ENCODE results near the gene TSN.
"Not testable (repeated sequence)": the region's sequence is repeated elsewhere in the genome, so short reads cannot be mapped to it uniquely, and the experiment has no call there.

Gene TSN

GRCh38 chr2:121731366-121731765 lies 24.1 kb upstream of the TSN start:
- TF ChIP-seq CTCF (IDR thresholded peaks at IDR 0.05): no peak
- TF ChIP-seq ZFX (IDR thresholded peaks at IDR 0.05; ENCODE audit: borderline replicate concordance): no peak

DNA sequence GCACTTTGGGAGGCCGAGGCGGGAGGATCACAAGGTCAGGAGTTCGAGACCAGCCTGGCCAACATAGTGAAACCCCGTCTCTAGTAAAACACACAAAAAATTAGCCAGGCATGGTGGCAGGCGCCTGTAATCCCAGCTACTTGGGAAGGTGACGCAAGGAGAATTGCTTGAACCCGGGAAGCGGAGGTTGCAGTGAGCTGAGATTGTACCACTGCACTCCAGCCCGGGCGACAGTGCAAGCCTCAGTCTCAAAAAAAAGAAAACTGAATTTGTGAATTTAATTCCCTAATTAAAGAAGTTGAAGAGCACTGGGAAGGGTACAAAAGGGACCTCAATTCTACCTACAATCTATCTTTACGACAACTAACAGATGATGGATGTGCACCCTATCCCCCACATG lies 20.9 kb upstream of the TSN start:
- H3K27ac ChIP-seq: not testable (repeated sequence)

More at GRCh38 chr2:121731366-121731765, 24.1 kb upstream of the TSN start:
- no peak overlapping the region for H3K27ac ChIP-seq

DNA sequence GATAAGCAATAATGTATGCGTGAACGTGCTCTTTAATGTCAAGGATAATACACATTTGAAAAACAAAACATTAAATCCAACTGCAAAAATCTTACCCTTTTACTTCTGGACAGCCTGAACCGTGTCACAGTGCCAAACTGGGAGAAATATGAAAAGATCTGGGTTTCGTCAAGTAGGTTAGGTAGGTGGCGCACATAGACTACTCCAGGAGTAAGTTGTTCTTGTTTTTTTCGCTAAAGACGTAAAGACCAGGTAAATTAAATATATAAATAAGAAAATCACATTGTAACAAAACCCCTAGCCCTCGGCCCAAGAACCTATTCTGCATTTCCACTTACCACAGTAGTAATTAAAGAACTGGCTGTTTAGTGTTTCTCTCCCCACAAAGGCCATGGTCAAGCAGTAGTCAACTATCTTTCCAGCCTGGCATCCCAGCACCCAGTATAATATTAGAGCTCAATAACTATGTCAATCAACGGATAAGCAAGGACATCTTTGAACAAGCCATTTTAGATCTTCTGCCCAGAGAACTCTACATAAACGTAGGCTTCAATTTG lies 19.9 kb upstream of the TSN start:
- H3K27ac ChIP-seq: no peak overlapping the region
- TF ChIP-seq CTCF (IDR thresholded peaks at IDR 0.05) (no peak), ZFX (IDR thresholded peaks at IDR 0.05; ENCODE audit: borderline replicate concordance) (no peak)

- TF ChIP-seq ZFX (IDR thresholded peaks at IDR 0.05; ENCODE audit: borderline replicate concordance) (no peak), CTCF (IDR thresholded peaks at IDR 0.05) (no peak)
- H3K27ac ChIP-seq: peak overlapping the region; percentile 57
Measured at GRCh38 chr2:121736140-121736461, 19.4 kb upstream of the TSN start.

DNA sequence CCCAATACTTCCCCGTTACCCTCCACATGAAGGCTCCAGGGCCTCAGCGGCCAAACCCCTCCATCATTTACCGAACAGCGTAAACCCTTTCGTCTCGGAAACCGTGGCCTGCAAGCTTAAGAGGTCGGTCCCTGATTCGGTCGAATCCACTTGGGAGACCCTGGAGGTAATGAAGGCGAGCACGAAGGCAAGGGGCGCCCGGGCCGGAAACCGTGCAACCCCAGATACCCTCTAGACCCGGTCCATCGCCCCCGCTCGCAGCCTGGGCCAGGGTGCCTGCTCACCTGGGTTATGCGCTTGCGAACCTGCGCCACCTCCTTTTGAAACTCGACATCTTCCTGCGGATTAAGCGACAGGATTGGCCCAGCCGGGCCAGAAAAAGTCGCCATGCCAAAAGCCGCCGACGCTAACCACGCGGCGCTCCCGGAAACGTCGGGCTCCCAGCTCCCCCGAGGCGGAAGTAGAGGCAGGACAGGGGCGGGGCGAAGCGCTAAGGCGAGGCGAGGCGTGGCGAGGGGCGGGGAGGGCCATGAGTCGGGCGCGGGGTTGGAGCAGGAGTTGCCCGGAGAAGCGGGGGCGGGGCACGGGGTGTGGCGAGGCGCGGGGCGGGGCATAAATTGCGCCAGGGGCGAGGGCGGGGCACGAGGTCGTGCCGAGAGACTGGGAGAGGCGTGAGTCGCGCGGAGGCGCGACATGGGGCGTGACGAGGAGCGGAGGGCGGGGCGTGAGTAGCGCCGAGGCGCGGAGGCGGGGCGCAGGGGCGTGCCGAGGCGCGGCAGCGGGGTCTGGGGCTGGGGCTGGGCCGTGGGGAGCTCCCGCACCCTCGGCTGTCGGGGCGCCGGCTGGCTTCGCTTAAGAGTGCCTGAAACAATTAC lies 18.8 kb upstream of the TSN start, which contains the start of gene NIFK:
NIFK (minus strand) TSS at position 414 of the 875 bp plus-strand sequence; CDS start at position 389, 25 bp downstream.
- peak within 1 kb of the TSS; percentile 57 for H3K27ac ChIP-seq
- TF ChIP-seq ZFX (IDR thresholded peaks at IDR 0.05; ENCODE audit: borderline replicate concordance): no peak
- TF ChIP-seq CTCF (IDR thresholded peaks at IDR 0.05): no peak

DNA sequence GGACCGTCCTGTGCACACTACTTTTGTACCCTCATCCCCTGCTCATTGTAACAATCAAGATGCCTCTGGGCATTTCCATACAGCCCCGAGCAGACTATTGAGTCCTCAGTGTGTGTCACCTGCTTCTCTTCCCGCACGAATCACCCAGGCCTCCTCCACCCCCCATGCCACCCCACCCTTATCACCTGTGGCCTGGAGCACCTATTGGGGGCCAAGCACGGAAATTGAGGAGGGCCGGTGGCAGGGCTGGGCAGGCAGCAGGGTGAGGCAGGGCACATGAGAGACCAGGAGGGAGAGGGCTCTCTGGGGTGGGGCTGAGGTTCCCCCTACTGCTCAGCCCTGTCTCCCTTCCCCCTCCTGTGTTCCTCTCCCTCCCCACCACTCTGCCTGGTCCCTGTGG lies 14.5 kb upstream of the TSN start:
- no peak overlapping the region for H3K27ac ChIP-seq
- TF ChIP-seq CTCF (IDR thresholded peaks at IDR 0.05) (no peak), ZFX (IDR thresholded peaks at IDR 0.05; ENCODE audit: borderline replicate concordance) (no peak)

- H3K27ac ChIP-seq: no peak overlapping the region
- TF ChIP-seq CTCF (IDR thresholded peaks at IDR 0.05): no peak
- no peak for TF ChIP-seq ZFX (IDR thresholded peaks at IDR 0.05; ENCODE audit: borderline replicate concordance)
Measured at GRCh38 chr2:121741450-121741849, 14.0 kb upstream of the TSN start.

All from 22Rv1 (cell line).